ENCODE results near the gene TRAF5.

Gene TRAF5

DNA sequence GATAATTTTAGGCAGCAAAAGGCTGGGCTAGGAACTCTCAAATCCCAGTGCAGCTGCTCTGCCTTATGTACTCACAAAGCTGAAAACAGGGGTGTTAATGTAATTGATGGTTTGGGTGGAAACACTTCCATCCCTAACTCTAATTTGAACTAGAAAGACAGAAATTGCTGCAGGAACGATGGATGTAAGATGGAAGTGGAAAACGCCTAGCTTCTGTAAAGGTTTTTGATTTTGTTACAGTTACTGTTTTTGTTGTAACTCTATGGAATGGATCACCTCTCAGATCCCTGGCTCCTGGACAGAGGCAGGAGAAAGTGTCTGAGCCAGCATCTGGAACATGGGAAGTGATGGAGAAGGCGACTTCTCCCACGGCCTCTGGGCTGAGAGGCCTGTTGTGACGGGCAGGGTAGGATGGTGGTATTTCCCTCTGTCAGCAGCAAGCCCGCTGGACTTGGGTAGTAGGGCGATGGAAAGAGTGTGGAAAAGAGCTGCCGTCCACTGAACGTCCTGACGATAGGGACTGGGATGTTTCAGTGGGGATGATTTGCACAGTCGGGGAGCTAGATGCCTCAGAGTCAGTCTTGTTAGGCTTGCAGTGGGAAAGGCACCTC is 1.6 kb downstream of the TRAF5 start:
- DNase-seq (ENCODE audit: low read depth in 2 of 3, low spot score in 1 of 3), result no peak

- no peak for DNase-seq (ENCODE audit: low read depth in 2 of 3, low spot score in 1 of 3)
Observed at GRCh38 chr1:211328866-211329475, 2.3 kb downstream of the TRAF5 start.

- DNase-seq (ENCODE audit: low read depth in 2 of 3, low spot score in 1 of 3), result no peak
Observed at GRCh38 chr1:211329764-211330201, 3.1 kb downstream of the TRAF5 start.

GRCh38 chr1:211330282-211330936 is 3.8 kb downstream of the TRAF5 start:
- no peak for DNase-seq (ENCODE audit: low read depth in 2 of 3, low spot score in 1 of 3)

GRCh38 chr1:211331011-211331709 is 4.5 kb downstream of the TRAF5 start:
- no peak for DNase-seq (ENCODE audit: low read depth in 2 of 3, low spot score in 1 of 3)

DNA sequence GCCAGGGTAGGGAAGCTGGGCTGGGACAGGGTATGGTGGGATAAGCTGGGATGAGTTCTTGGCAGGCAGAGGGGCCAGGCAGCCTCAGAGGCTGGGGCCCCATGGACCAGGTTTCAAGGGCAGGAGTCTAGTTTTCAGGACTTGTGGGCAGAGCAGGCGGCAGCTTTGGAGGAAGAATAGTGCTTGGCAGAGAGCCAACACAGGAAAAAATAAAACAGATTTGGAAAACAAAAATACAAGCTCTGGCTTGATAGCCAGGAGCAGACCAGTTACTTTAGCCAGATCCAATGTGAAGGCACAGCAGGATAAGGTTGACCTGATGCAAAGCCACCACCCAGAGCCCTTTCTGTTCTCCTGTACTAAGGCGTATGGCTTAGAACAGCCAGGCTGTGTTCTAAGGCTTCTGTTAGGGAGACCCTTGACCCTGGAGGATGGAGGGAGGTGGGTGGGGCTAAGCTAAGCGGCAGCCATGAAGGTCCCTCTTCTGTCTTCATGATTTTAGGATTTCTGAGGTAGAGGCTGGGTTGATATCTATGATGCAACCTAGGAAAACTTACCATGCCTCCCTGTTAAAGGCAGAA is 5.5 kb downstream of the TRAF5 start:
- DNase-seq (ENCODE audit: low read depth in 2 of 3, low spot score in 1 of 3), result no peak

GRCh38 chr1:211332830-211333229 is 6.2 kb downstream of the TRAF5 start:
- DNase-seq (ENCODE audit: low read depth in 2 of 3, low spot score in 1 of 3), result no peak

DNA sequence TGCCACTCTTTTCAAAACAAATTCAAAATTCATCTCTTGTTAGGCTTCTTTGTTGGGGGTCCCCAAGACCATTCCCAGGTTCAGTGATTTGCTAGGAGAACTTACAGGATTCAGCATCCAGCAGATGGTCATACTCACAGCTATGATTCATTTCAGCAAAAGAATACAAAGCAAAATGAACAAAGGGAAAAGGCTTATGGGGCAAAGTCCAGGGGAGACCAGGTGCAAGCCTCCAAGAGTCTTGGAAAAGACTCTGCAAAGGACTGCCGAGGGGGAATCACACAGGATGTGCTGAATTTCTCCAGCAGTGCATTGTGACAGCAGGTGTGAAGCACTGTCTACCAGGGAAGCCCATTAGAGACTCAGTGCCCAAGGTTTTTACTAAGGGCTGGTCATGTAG is 7.3 kb downstream of the TRAF5 start:
- DNase-seq (ENCODE audit: low read depth in 2 of 3, low spot score in 1 of 3), result no peak

GRCh38 chr1:211334986-211335385 is 8.4 kb downstream of the TRAF5 start:
- DNase-seq (ENCODE audit: low read depth in 2 of 3, low spot score in 1 of 3), result no peak

- no peak for DNase-seq (ENCODE audit: low read depth in 2 of 3, low spot score in 1 of 3)
Observed at GRCh38 chr1:211335522-211336157, 9.0 kb downstream of the TRAF5 start.

DNA sequence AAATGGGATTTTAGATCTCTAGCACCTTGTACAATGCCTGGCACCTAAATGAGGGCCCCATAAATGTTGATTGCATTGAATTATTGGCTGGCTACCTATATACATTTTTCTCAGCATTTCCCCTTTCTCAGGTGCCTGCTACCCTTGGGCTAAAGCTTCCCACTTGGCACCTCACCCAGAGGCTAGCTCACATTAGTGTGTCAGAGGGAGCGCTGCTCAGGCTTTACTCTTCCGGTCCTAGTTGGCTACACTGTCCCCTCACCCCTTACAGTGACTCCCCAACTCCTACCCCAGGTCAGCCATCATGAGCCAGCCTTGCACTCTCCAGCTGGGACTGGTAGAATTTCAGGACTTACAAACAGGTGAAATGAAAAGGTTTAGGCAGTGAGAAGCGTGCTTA is 9.5 kb downstream of the TRAF5 start:
- no peak for DNase-seq (ENCODE audit: low read depth in 2 of 3, low spot score in 1 of 3)

DNA sequence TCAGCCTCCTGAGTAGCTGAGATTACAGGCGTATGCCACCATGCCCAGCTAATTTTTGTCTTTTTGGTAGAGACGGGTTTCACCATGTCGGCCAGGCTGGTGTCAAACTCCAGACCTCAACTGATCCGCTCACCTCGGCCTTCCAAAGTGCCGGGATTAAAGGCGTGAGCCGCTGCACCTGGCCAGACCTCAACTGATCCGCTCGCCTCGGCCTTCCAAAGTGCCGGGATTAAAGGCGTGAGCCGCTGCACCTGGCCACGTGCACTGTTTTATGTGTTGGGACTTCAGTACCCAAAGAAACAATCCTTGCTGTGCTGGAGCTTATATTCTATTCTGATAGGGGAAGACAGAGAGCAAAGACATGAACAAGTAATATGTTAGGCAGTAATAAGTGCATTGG is 10.1 kb downstream of the TRAF5 start:
- DNase-seq (ENCODE audit: low read depth in 2 of 3, low spot score in 1 of 3), result no peak

DNA sequence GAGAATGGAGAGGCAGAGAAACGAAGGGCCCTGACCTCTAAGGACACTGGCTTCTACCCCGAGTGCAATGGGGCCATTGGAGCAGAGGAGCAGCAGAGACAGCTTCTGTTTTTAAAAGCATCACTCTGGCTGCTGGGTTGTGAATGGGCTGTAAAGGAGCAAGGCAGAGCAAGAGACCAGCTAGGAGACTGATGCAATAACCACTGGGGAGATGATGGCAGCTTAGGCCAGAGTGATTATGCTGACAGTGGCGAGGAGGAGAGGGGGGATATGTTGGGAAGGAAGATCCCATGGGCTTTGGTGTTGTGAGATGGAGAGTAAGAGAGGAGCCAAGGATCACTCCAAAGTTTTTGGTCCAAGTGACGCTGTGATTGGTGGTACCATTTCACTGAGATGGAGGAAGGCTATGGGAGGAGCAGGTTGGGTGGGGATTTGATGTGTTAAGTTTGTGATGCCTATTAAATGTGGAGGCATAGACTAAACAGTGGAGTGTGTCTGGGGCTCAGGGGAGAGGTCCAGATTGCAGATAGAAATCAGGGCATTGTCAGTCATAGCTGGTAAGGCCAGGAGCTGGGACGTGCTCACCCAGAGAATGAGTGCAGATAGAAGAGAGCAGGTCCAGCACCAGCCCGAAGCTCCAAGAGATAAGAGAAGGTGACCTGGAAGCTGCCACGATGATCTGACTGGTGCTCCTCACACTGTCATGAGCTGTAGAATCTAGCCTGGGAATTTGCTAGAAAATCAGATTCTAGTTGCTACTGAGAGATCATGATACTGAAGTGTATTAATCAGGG is 11.0 kb downstream of the TRAF5 start:
- no peak for DNase-seq (ENCODE audit: low read depth in 2 of 3, low spot score in 1 of 3)

DNA sequence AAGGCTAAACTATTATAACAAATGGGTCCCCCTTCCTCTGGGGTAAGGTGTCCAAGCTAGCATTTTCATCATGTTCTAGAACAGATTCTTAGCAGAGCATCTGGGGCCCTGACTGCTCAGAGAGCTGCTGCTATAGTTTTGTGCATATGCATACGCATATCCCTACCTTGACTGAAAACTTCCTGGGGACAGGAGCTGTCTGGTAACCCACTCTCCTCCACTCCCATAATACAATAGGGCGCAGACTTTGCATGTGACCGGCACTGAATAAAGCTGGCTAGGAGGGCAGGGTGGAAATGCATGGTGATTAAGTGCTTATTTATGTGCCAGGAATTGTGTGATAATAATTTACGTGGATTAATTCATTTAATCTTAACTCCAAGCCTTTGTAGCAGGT is 11.6 kb downstream of the TRAF5 start:
- no peak for DNase-seq (ENCODE audit: low read depth in 2 of 3, low spot score in 1 of 3)

- DNase-seq (ENCODE audit: low read depth in 2 of 3, low spot score in 1 of 3), result no peak
Observed at GRCh38 chr1:211339631-211340041, 13.0 kb downstream of the TRAF5 start.

DNA sequence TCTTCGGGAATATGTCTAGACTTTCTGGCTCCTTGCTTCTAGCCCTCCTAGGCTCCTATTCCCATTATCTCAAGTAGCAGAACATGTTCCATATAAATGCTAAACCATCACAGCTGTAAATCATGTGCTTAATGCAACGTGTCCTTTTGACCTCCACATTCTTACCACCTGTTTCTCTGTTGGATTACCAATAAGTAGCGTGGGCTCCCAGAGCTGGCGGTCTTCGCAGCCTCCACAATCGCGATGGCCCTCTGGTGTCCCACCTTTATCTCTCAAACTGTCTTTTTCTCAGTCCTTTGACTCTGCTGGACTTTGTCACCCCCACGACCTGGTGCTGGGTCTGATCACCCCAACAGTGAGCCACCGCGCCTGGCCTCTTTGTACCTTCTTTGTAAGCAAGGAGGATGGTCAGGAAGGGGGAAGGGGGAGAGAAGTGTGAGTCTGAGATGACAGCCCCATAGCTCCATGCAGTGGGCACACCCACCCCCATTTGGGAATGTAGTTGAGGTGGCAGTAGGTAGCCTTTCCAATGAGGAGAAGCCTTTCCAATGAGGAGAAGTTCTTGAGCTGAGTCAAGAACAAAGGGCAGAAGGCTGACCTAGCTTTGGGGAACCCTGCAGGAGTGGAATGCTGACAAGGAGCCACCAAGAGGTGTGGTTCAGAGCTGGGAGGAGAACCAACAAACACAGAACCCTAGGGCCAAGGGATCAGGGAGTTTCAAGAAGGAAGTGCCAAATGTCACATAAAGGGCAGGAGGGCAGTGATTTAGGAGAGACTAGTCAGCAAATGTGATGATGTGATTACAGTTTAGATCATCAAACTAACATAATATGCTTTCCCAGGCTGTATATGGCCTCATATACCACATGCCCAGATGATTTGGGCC is 14.2 kb downstream of the TRAF5 start:
- no peak for DNase-seq (ENCODE audit: low read depth in 2 of 3, low spot score in 1 of 3)

DNA sequence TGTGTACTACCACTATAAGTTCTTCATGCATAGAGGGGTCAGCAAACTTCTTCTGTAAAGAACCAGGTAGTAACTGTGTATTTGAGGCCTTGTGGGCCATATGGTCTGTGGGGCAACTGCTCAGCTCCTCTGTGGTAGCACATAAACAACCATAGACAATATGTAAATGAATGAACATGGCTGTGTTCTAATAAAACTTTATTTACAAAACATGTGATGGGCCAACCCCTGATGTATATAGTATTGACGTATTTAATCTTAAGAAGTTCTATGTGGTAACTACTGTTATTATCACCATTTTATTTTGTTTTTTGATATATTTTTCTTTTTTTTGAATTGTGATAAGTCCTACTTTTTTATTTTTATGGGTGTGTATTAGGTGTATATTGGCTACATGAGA is 15.4 kb downstream of the TRAF5 start:
- DNase-seq (ENCODE audit: low read depth in 2 of 3, low spot score in 1 of 3), result no peak

DNA sequence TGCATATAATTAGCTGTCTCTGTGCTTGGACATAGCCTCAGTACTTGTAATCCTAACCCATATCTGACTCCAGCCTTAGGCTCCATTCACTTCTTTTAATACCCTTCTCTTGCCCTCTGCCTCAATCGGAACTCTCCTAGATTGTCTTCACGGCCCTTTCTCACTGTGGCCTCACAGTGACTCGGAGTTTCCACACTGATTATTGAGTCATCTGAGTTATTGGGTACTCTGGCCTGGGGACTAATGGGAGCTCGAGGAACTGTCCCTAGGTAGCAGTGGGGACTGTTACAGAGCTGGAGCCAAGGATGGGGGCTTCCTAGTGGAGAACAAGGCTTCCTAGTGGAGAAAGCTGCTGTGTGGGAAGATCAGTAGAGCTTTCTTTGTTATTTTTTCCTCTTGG is 17.0 kb downstream of the TRAF5 start:
- DNase-seq (ENCODE audit: low read depth in 2 of 3, low spot score in 1 of 3), result no peak

DNA sequence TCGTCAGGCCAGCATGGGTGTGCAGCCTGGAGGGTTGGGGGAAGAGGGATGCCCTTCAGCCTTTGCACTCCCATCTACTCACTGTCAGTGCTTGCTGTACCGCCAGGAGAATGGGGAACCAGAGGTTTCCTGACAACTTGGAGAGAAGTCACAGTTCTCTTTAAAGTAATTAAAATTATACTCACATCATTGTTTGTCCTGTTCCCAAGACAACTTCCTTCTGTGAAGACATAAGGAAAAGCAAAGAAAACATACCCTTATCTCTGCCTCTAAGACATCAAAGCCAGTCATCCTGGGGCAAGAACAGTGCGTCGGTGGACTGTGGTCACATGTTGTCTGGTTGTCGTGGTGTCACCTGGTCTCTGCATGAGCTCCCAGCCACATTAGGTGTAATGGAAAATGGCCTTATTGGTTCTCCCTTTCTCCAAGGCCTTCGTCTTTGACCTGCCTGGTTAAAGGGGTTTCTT is 17.6 kb downstream of the TRAF5 start:
- DNase-seq (ENCODE audit: low read depth in 2 of 3, low spot score in 1 of 3), result no peak

Measured in stimulated activated CD4-positive, alpha-beta T cell treated with anti-CD3 and anti-CD28 coated beads, Interleukin-12 subunit alpha, Interleukin-12 subunit beta, amount 100 ng/mL, for 48 hours (primary cell).